GM18502 (cell line): ENCODE measurements around the gene RABEPK.
A peak's percentile ranks its signal among the peaks of the same experiment; 100 is the strongest.
"Not testable (repeated sequence)": the region's sequence is repeated elsewhere in the genome, so short reads cannot be mapped to it uniquely, and the experiment has no call there.

Experiments used
- ATAC-seq: cut with Tn5 transposase; IDR thresholded peaks from one replicate; pipeline ENCODE4 v1.9.1; 2021; ENCODE audit warnings: mild to moderate bottlenecking; ENCODE audit not compliant: unreplicated experiment, poor library complexity

RABEPK gene

GRCh38 chr9:125241863-125242739 is 41.8 kb downstream of the RABEPK start:
- peak; percentile 13 for ATAC-seq

DNA sequence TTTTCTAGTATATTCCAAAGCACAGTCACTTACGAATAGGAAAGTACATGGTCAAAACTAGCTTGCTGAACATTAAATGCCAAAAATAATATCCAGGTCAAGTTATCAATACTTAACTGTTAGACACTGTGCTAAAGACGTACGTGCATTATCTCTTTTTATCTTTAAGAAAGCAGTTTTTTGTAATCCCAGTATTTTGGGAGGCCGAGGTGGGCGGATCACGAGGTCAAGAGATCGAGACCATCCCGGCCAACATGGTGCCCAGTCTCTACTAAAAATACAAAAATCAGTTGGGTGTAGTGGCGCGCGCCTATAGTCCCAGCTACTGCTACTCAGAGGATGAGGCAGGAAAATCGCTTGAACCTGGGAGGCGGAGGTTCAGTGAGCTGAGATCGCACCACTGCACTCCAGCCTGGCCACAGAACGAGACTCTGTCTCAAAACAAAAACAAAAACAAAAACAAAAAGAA is 43.5 kb downstream of the RABEPK start:
- ATAC-seq, result no peak

- no peak for ATAC-seq
Observed at GRCh38 chr9:125246261-125246667, 45.9 kb downstream of the RABEPK start.

DNA sequence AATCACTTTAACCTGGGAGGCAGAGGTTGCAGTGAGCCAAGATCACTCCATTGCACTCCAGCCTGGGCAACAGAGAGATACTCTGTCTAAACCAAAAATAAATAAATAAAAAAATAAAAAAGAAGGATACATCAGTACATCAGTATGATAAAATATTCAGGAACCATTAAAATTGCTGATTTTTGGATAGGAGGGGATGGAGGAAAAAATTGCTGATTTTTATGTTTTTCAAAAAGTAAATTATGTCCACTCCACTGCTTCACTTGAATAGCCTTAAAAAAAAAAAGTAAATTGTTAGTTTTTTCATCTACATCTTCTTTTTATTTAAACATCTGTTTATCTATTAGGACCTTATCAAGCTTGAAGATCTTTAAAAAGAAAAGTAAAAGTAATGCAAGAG is 53.9 kb downstream of the RABEPK start:
- ATAC-seq, result no peak

GRCh38 chr9:125255781-125256391 is 55.5 kb downstream of the RABEPK start:
- no peak for ATAC-seq

DNA sequence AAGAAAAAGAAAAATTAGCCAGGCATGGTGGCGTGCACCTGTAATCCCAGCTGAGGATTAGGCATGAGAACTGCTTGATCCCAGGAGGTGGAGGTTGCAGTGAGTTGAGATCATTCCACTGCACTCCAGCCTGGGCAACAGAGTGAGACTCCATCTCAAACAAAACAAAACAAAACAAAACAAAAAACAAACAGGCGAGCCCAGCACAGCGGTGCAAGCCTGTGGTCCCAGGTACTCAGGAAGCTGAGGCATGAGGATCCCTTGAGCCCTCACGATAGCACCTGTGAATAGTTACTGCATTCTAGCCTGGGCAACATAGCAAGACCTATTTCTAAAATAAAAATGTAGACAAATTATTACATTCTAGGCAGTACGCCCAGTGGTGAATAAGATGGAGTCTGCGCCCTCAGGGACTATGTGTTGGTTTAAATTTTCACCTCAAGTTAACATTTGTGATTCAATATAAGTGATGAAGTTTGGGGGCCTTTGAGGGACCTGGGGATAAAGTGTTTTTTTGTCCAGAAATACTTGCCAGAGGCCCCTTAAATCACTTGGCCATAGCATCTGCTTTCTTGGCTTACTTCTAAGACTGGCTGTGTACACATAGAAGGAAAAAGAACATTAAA is 57.9 kb downstream of the RABEPK start:
- ATAC-seq, result no peak

GRCh38 chr9:125258832-125259534 is 58.6 kb downstream of the RABEPK start:
- ATAC-seq, result no peak

- no peak for ATAC-seq
Observed at GRCh38 chr9:125260561-125260960, 60.2 kb downstream of the RABEPK start.

GRCh38 chr9:125261501-125262293 is 61.4 kb downstream of the RABEPK start, which contains the start of gene GAPVD1:
Gene GAPVD1, plus strand, starts transcription at chr9:125261826. Its CDS starts 37,096 bp downstream, at chr9:125298922.
- ATAC-seq, result peak; percentile 90

GRCh38 chr9:125262294-125262991 is 62.1 kb downstream of the RABEPK start:
- ATAC-seq, result peak; percentile 13

- not testable (repeated sequence) for ATAC-seq
Observed at GRCh38 chr9:125264068-125264467, 63.7 kb downstream of the RABEPK start.

- no peak for ATAC-seq
Observed at GRCh38 chr9:125268394-125269013, 68.2 kb downstream of the RABEPK start.

- ATAC-seq, result no peak
Observed at GRCh38 chr9:125269014-125269397, 68.7 kb downstream of the RABEPK start.

GRCh38 chr9:125271081-125271480 is 70.7 kb downstream of the RABEPK start:
- no peak for ATAC-seq

GRCh38 chr9:125272697-125273096 is 72.4 kb downstream of the RABEPK start:
- ATAC-seq, result no peak

- no peak for ATAC-seq
Observed at GRCh38 chr9:125276771-125277170, 76.4 kb downstream of the RABEPK start.

- ATAC-seq, result no peak
Observed at GRCh38 chr9:125277411-125277810, 77.1 kb downstream of the RABEPK start.

DNA sequence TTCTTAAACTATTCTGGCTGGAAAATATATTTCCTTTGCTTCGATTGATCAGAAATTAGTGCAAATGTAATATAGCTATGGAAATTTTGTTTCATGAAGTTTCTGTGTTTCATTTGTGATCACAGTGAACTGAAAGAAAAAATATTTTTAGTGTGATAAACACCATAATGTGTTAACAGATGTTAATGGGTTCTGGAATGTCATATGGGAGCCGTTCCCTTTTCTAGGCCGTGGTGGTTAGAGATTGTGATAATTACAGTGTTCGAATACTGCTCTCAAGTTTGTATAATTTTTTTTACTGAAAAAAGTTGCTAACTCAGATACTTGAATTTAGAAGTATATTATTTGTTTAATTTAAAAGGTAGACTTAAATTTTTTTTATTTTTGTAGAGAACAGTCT is 80.6 kb downstream of the RABEPK start:
- no peak for ATAC-seq
